OCI-LY1 (cell line): ENCODE data around the gene HSPA9.

ENCODE experiments used
- EZH2 ChIP-seq: fragments of 200-600 bp; sonication (generic), shearing (Covaris generic); IDR thresholded peaks from 2 replicates; pipeline ENCODE4 v1.8.0; 2017; ENCODE audit warnings: borderline replicate concordance, mixed run types, mild to moderate bottlenecking, antibody characterized with exemption, low read length, moderate library complexity, mixed read lengths
- TF ChIP-seq, protein P1 (sequence below): fragments of 200-600 bp; sonication (generic), shearing (Covaris generic); IDR thresholded peaks from 2 replicates; pipeline ENCODE4 v1.5.1; 2017; ENCODE audit warnings: mild to moderate bottlenecking, antibody characterized with exemption, low read length, moderate library complexity, mixed read lengths

- TF ChIP-seq, protein P1, sequence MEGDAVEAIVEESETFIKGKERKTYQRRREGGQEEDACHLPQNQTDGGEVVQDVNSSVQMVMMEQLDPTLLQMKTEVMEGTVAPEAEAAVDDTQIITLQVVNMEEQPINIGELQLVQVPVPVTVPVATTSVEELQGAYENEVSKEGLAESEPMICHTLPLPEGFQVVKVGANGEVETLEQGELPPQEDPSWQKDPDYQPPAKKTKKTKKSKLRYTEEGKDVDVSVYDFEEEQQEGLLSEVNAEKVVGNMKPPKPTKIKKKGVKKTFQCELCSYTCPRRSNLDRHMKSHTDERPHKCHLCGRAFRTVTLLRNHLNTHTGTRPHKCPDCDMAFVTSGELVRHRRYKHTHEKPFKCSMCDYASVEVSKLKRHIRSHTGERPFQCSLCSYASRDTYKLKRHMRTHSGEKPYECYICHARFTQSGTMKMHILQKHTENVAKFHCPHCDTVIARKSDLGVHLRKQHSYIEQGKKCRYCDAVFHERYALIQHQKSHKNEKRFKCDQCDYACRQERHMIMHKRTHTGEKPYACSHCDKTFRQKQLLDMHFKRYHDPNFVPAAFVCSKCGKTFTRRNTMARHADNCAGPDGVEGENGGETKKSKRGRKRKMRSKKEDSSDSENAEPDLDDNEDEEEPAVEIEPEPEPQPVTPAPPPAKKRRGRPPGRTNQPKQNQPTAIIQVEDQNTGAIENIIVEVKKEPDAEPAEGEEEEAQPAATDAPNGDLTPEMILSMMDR, result no peak
- no peak for TF ChIP-seq EZH2
Observed at GRCh38 chr5:138611678-138612218, 36.5 kb upstream of the HSPA9 start.
